GM21447 (cell line): Measurements from ENCODE around the gene FITM1.

Experiments
- ATAC-seq: cut with Tn5 transposase; IDR thresholded peaks from one replicate; pipeline ENCODE4 v1.9.1; 2021; ENCODE audit not compliant: unreplicated experiment

The FITM1 gene

GRCh38 chr14:24159777-24160498 lies 29.5 kb downstream of the FITM1 start:
- no peak for ATAC-seq

GRCh38 chr14:24160499-24160849 lies 30.0 kb downstream of the FITM1 start:
- ATAC-seq = no peak

GRCh38 chr14:24160850-24161804 lies 30.7 kb downstream of the FITM1 start, which contains the start of gene IRF9:
IRF9 (plus strand) TSS chr14:24161265; CDS start chr14:24162145, 880 bp downstream.
- peak; percentile 84 for ATAC-seq

GRCh38 chr14:24162093-24162492 lies 31.6 kb downstream of the FITM1 start:
- ATAC-seq = no peak

- ATAC-seq = no peak
These were observed 34.1 kb downstream of the FITM1 start for GRCh38 chr14:24164518-24164991.

GRCh38 chr14:24165785-24166184 lies 35.3 kb downstream of the FITM1 start:
- ATAC-seq = no peak

GRCh38 chr14:24167469-24168114 lies 37.1 kb downstream of the FITM1 start:
- ATAC-seq = no peak

GRCh38 chr14:24171422-24172260 lies 41.2 kb downstream of the FITM1 start, which contains the start of gene REC8:
REC8 (plus strand) TSS chr14:24172080; CDS start chr14:24172553, 473 bp downstream.
- ATAC-seq = peak; percentile 88

- no peak for ATAC-seq
These were observed 41.9 kb downstream of the FITM1 start for GRCh38 chr14:24172261-24172860.

GRCh38 chr14:24172871-24173281 lies 42.4 kb downstream of the FITM1 start:
- ATAC-seq = no peak

GRCh38 chr14:24176599-24176998 lies 46.1 kb downstream of the FITM1 start:
- ATAC-seq = no peak

- ATAC-seq = no peak
These were observed 46.8 kb downstream of the FITM1 start for GRCh38 chr14:24177041-24177825.

GRCh38 chr14:24177891-24178290 lies 47.4 kb downstream of the FITM1 start:
- no peak for ATAC-seq

- ATAC-seq = no peak
These were observed 48.1 kb downstream of the FITM1 start for GRCh38 chr14:24178399-24179178.

GRCh38 chr14:24179294-24179960 lies 49.0 kb downstream of the FITM1 start:
- no peak for ATAC-seq

GRCh38 chr14:24179961-24180796 lies 49.7 kb downstream of the FITM1 start:
- ATAC-seq = no peak
